ENCODE data around the gene RGS9.
"Not testable (repeated sequence)": the region's sequence is repeated elsewhere in the genome, so short reads cannot be mapped to it uniquely, and the experiment has no call there.

The RGS9 gene

DNA sequence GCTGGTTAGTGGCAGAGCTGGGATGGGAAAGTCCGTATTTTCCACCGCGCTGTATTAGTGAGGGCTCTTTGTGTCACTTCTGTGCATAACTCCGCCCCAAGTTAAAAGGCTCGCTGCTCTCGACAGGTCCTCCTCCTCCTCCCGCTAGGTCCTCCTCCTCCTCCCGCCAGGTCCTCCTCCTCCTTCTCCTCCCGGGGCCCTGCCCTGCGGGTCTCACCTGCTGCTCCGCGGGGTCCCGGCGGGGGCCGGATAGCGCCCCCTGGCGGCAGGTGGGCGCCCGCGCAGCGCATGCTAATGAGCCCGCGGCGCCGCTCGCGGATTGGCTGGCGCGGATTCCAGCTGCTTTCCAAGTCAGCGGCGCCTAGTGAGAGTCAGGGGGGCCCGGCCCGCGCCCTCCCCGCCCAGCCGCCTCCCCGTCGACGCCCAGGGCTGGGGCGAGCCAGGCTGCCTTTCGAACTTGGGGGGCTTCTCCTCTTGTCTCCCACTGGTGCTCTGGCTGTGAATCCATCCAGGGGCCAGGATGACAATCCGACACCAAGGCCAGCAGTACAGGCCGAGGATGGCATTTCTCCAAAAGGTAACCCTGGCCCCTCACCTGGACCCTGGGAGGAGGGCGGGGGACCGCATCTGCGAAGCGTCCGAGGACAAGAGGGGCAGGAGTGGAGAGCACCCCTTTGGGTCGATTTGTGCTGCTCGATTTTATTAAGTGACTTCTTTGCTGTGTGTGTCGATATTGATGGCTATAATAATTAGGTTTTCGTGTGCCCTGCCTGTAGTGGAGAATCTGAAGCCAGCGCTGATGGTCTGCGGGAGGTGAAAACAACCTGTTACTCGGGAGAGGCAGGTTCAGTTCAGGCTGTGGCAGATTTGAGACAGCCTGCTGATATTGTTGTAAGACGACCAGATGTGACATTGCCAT, at the start of gene RGS9:
Gene RGS9 (plus strand): TSS at position 350 of the 919 bp plus-strand sequence. CDS start 171 bp downstream, at position 521.
- H3K9me3 Mint-ChIP-seq: peaks cover 2% of the 10 kb centered on the region
- peaks cover 14% of the 10 kb centered on the region for H3K4me1 Mint-ChIP-seq
- TF ChIP-seq, protein P1, sequence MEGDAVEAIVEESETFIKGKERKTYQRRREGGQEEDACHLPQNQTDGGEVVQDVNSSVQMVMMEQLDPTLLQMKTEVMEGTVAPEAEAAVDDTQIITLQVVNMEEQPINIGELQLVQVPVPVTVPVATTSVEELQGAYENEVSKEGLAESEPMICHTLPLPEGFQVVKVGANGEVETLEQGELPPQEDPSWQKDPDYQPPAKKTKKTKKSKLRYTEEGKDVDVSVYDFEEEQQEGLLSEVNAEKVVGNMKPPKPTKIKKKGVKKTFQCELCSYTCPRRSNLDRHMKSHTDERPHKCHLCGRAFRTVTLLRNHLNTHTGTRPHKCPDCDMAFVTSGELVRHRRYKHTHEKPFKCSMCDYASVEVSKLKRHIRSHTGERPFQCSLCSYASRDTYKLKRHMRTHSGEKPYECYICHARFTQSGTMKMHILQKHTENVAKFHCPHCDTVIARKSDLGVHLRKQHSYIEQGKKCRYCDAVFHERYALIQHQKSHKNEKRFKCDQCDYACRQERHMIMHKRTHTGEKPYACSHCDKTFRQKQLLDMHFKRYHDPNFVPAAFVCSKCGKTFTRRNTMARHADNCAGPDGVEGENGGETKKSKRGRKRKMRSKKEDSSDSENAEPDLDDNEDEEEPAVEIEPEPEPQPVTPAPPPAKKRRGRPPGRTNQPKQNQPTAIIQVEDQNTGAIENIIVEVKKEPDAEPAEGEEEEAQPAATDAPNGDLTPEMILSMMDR (IDR thresholded peaks at IDR 0.05; ENCODE audit: unreplicated experiment in 3 of 3): peak; percentile 97 to 100 (median 97)
- peak within 1 kb of the TSS; percentile 86 to 92 (median 88) for H3K4me3 Mint-ChIP-seq
- H3K27ac Mint-ChIP-seq: peak within 1 kb of the TSS; percentile 28 to 89 (median 84)
- H3K36me3 Mint-ChIP-seq (ENCODE audit: low read depth): no peaks in the 10 kb centered on the region
- H3K27me3 Mint-ChIP-seq (ENCODE audit: low read depth): peaks cover 33% of the 10 kb centered on the region

DNA sequence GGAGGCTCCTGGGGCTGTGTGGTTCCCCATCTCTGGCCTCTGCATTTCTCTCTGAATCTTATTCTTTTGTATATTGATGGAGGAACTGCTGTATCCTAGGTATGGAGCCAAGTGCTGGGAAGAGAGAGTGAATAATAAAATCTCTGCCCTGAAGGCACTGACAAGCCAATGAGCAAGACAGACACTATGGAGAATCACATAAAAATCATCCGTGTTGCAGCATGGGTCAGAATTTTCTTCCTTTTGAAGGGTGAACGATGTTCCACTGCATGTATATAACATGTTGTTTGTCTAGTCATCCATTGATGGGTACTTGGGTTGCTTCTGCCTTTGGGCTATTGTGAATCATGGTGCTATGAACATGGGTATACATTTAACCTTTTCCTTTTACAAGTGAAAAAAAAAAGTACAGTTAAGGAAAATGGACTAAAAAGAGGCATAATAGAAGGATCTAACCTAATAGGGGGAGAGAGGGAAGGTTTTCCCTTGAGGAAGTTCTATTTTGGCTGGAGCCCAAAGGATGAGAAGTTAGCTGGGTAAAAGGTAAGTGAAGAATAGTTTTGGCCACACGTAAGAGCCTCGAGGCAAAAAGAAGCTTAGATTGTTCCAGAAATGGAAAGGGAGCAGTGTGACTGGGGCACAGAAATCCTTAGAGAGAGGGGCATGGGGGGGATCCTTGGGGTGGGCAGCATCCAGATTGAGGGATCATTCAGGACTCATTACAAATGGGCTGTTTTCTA, 48.4 kb upstream of the RGS9 start:
- Mint-ChIP-seq H3K36me3 (ENCODE audit: low read depth) (no peaks in the 10 kb centered on the region), H3K27me3 (ENCODE audit: low read depth) (peaks cover 36% of the 10 kb centered on the region), H3K27ac (no peak overlapping the region), H3K4me1 (peaks cover 30% of the 10 kb centered on the region), H3K9me3 (no peaks in the 10 kb centered on the region), H3K4me3 (no peak overlapping the region)
- TF ChIP-seq, protein P1 (IDR thresholded peaks at IDR 0.05; ENCODE audit: unreplicated experiment in 3 of 3): no peak

DNA sequence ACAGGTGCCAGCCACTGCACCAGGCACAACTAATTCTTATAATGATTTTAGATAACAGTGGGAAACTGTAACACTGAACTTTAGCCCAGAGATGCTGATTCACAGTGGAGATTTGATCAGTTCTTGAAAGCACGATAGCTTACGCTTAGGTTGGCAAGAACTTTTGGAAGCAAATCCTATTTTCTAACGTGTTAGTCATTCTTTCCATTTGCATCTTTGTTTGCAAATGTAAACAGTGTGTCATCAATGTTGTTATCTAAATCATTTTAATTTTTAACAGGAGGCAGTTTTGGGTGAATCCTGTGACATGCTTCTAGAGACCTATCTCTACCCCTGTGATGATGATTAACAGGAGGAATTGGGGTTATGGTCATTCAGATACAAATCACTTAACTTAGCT, 44.9 kb upstream of the RGS9 start:
- TF ChIP-seq, protein P1 (IDR thresholded peaks at IDR 0.05; ENCODE audit: unreplicated experiment in 3 of 3): no peak
- Mint-ChIP-seq H3K27ac (no peak overlapping the region), H3K4me3 (no peak overlapping the region), H3K27me3 (ENCODE audit: low read depth) (peaks cover 27% of the 10 kb centered on the region), H3K36me3 (ENCODE audit: low read depth) (no peaks in the 10 kb centered on the region), H3K4me1 (peaks cover 12% of the 10 kb centered on the region), H3K9me3 (no peaks in the 10 kb centered on the region)

DNA sequence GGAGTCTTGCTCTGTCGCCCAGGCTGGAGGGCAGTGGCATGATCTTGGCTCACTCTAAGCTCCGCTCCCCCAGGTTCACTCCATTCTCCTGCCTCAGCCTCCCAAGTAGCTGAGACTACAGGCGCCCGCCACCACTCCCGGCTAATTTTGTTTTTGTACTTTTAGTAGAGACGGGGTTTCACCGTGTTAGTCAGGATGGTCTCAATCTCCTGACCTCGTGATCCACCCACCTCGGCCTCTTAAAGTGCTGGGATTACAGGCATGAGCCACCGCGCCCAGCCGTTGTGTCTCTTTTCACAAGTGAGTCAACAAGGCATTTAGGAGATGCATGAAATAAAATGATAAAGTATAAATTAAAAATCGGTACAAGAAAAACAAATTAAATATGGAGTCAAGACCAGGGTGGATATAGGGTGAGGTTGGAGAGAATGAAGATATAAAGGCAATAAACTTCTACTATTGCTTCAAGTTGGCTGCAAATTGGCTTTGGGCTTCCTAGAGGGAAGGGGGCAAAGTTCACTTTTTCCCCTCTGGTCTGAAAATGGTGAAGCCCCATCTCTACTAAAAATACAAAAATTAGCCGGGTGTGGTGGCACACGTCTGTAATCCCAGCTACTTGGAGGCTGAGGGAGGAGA, 44.3 kb upstream of the RGS9 start:
- not testable (repeated sequence) for H3K27ac Mint-ChIP-seq; H3K4me3 Mint-ChIP-seq; H3K4me1 Mint-ChIP-seq; H3K36me3 Mint-ChIP-seq (ENCODE audit: low read depth); H3K9me3 Mint-ChIP-seq
- H3K27me3 Mint-ChIP-seq (ENCODE audit: low read depth): peaks cover 26% of the 10 kb centered on the region

DNA sequence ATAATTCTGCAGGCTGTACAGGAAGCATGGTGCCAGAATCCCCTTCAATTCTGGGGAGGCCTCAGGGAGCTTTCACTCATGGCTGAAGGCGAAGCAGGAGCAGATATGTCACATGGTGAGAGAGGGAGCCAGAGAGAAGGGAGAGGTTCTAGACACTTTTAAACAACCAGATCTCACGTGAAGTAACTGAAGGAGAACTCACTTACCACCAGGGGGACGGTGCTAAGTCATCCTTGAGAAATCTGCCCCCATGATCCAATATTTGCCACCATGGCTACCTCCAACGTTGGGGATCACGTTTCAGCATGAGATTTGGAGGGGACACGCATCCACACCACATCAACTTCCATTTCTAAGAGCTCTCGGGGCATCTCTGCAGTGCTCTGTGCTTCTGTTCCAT, 43.2 kb upstream of the RGS9 start:
- Mint-ChIP-seq H3K27ac (no peak overlapping the region), H3K4me3 (no peak overlapping the region), H3K9me3 (no peaks in the 10 kb centered on the region), H3K36me3 (ENCODE audit: low read depth) (no peaks in the 10 kb centered on the region), H3K27me3 (ENCODE audit: low read depth) (peaks cover 21% of the 10 kb centered on the region), H3K4me1 (peaks cover 1% of the 10 kb centered on the region)
- TF ChIP-seq, protein P1 (IDR thresholded peaks at IDR 0.05; ENCODE audit: unreplicated experiment in 3 of 3): no peak

DNA sequence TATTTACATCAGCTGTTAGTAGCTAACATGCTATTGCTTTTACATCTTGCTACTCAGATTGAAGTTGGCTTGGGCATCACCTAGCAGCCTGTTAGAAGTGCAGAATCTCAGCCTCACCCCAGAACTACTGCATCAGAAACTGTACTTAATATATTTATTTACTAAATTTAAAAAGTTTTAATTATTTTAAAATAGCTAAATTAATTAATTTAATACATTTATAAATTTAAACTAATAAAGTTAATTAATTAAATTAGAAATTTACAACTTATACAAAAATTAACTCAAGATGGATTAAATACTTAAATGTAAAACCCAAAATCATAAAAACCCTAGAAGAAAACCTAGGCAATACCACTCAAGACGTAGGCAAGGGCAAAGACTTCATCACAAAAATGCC, 41.7 kb upstream of the RGS9 start:
- peaks cover 3% of the 10 kb centered on the region for H3K4me1 Mint-ChIP-seq

DNA sequence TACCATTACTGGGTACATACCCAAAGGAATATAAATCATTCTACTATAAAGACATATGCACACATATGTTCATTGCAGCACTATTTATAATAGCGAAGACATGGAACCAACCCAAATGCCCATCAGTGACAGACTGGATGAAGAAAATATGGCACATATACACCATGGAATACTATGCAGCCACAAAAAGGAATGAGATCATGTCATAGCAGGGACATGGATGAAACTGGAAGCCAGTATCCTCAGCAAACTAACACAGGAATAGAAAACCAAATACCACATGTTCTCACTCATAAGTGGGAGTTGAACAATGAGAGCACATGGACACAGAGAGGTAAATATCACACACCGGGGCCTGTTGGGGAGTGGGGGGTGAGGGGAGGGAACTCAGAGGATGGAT, 40.8 kb upstream of the RGS9 start:
- not testable (repeated sequence) for H3K4me1 Mint-ChIP-seq; H3K4me3 Mint-ChIP-seq; H3K36me3 Mint-ChIP-seq (ENCODE audit: low read depth); H3K27ac Mint-ChIP-seq; H3K27me3 Mint-ChIP-seq (ENCODE audit: low read depth); H3K9me3 Mint-ChIP-seq

More for the DNA sequence above, 41.7 kb upstream of the RGS9 start:
- no peak overlapping the region for H3K27ac Mint-ChIP-seq
- no peaks in the 10 kb centered on the region for H3K9me3 Mint-ChIP-seq
- H3K4me3 Mint-ChIP-seq: no peak overlapping the region
- H3K36me3 Mint-ChIP-seq (ENCODE audit: low read depth): no peaks in the 10 kb centered on the region
- TF ChIP-seq, protein P1 (IDR thresholded peaks at IDR 0.05; ENCODE audit: unreplicated experiment in 3 of 3): no peak
- peaks cover 14% of the 10 kb centered on the region for H3K27me3 Mint-ChIP-seq (ENCODE audit: low read depth)

All from nephron (organoid).